Nephron (organoid): ENCODE data around the gene EDA.

ENCODE experiments used
- H3K27ac Mint-ChIP-seq, 3 experiments: 2 replicates each; pipeline ENCODE4 v1.8.0; 2020; ENCODE audit warnings: mixed read lengths in 3 of 3, mild to moderate bottlenecking in 2 of 3, moderate library complexity in 1 of 3
- H3K27me3 Mint-ChIP-seq: 2 replicates; pipeline ENCODE4 v1.8.0; 2021; ENCODE audit warnings: low read depth, mild to moderate bottlenecking, moderate library complexity, mixed read lengths
- H3K36me3 Mint-ChIP-seq: 2 replicates; pipeline ENCODE4 v1.8.0; 2020; ENCODE audit warnings: low read depth, mixed read lengths
- H3K4me1 Mint-ChIP-seq: 2 replicates; pipeline ENCODE4 v1.8.0; 2020; ENCODE audit warnings: mixed read lengths
- H3K4me3 Mint-ChIP-seq, 3 experiments: 2 replicates each; pipeline ENCODE4 v1.8.0; 2020; ENCODE audit warnings: mild to moderate bottlenecking in 3 of 3, mixed read lengths in 3 of 3, moderate library complexity in 2 of 3
- H3K9me3 Mint-ChIP-seq: 2 replicates; pipeline ENCODE4 v1.8.0; 2020; ENCODE audit warnings: mixed read lengths
- CTCF ChIP-seq, 3 experiments: fragments of 200-600 bp; sonication (generic); IDR thresholded peaks; one replicate each; pipeline ENCODE4 v1.5.0; 2021; ENCODE audit warnings: antibody characterized with exemption in 3 of 3; ENCODE audit not compliant: unreplicated experiment in 3 of 3

The EDA gene

GRCh38 chrX:69748055-69748454 lies 132.1 kb downstream of the EDA start:
- Mint-ChIP-seq H3K4me1 (no peaks in the 10 kb centered on the region), H3K4me3 (no peak overlapping the region), H3K36me3 (no peaks in the 10 kb centered on the region), H3K27ac (no peak overlapping the region), H3K9me3 (peaks cover 23% of the 10 kb centered on the region), H3K27me3 (no peaks in the 10 kb centered on the region)
- no peak for TF ChIP-seq CTCF (IDR thresholded peaks at IDR 0.05; ENCODE audit: unreplicated experiment in 3 of 3)

- no peak overlapping the region for H3K27ac Mint-ChIP-seq
- H3K4me1 Mint-ChIP-seq: no peaks in the 10 kb centered on the region
- no peaks in the 10 kb centered on the region for H3K27me3 Mint-ChIP-seq
- peaks cover 4% of the 10 kb centered on the region for H3K9me3 Mint-ChIP-seq
- H3K4me3 Mint-ChIP-seq: no peak overlapping the region
- no peak for TF ChIP-seq CTCF (IDR thresholded peaks at IDR 0.05; ENCODE audit: unreplicated experiment in 3 of 3)
- H3K36me3 Mint-ChIP-seq: no peaks in the 10 kb centered on the region
Measured at GRCh38 chrX:69759921-69760625, 144.2 kb downstream of the EDA start.

- H3K9me3 Mint-ChIP-seq: peaks cover 8% of the 10 kb centered on the region
- no peaks in the 10 kb centered on the region for H3K4me1 Mint-ChIP-seq
- TF ChIP-seq CTCF (IDR thresholded peaks at IDR 0.05; ENCODE audit: unreplicated experiment in 3 of 3): no peak
- no peak overlapping the region for H3K27ac Mint-ChIP-seq
- H3K27me3 Mint-ChIP-seq: no peaks in the 10 kb centered on the region
- no peak overlapping the region for H3K4me3 Mint-ChIP-seq
- H3K36me3 Mint-ChIP-seq: no peaks in the 10 kb centered on the region
Measured at GRCh38 chrX:69761633-69762032, 145.7 kb downstream of the EDA start.

GRCh38 chrX:69762340-69762739 lies 146.4 kb downstream of the EDA start:
- Mint-ChIP-seq H3K36me3 (no peaks in the 10 kb centered on the region), H3K27me3 (no peaks in the 10 kb centered on the region), H3K27ac (no peak overlapping the region), H3K4me3 (no peak overlapping the region), H3K4me1 (no peaks in the 10 kb centered on the region), H3K9me3 (peaks cover 8% of the 10 kb centered on the region)
- no peak for TF ChIP-seq CTCF (IDR thresholded peaks at IDR 0.05; ENCODE audit: unreplicated experiment in 3 of 3)

GRCh38 chrX:69793260-69793935 lies 177.5 kb downstream of the EDA start:
- no peaks in the 10 kb centered on the region for H3K36me3 Mint-ChIP-seq
- peaks cover 37% of the 10 kb centered on the region for H3K9me3 Mint-ChIP-seq
- no peak overlapping the region for H3K4me3 Mint-ChIP-seq
- H3K27ac Mint-ChIP-seq: no peak overlapping the region
- TF ChIP-seq CTCF (IDR thresholded peaks at IDR 0.05; ENCODE audit: unreplicated experiment in 3 of 3): no peak
- no peaks in the 10 kb centered on the region for H3K4me1 Mint-ChIP-seq
- no peaks in the 10 kb centered on the region for H3K27me3 Mint-ChIP-seq

GRCh38 chrX:69795702-69796101 lies 179.8 kb downstream of the EDA start:
- Mint-ChIP-seq H3K9me3 (peaks cover 32% of the 10 kb centered on the region), H3K27me3 (no peaks in the 10 kb centered on the region), H3K4me1 (no peaks in the 10 kb centered on the region)

More at GRCh38 chrX:69795702-69796101, 179.8 kb downstream of the EDA start:
- H3K36me3 Mint-ChIP-seq: no peaks in the 10 kb centered on the region
- no peak for TF ChIP-seq CTCF (IDR thresholded peaks at IDR 0.05; ENCODE audit: unreplicated experiment in 3 of 3)
- H3K4me3 Mint-ChIP-seq: no peak overlapping the region
- H3K27ac Mint-ChIP-seq: no peak overlapping the region
